Mononuclear cell (primary cell): ENCODE data around the gene PFKP. TPM values are rescaled to one million over a fixed set of nuclear protein-coding genes. Genes with fewer than 3 reads are reported as not detected.
"Not testable (repeated sequence)": the region's sequence is repeated elsewhere in the genome, so short reads cannot be mapped to it uniquely, and the experiment has no call there.

Source experiments
- H3K27me3 ChIP-seq: 2 replicates; pipeline ENCODE4 v1.6.0; 2011; ENCODE audit warnings: low read length, control low read depth; ENCODE audit not compliant: insufficient read depth
- H3K4me1 ChIP-seq: 2 replicates; pipeline ENCODE4 v1.5.1; 2011; ENCODE audit warnings: mild to moderate bottlenecking, low read length, control low read depth; ENCODE audit not compliant: insufficient read depth
- H3K4me3 ChIP-seq: 2 replicates; pipeline ENCODE4 v1.5.1; 2011; ENCODE audit warnings: mild to moderate bottlenecking, low read length, moderate library complexity
- H3K9me3 ChIP-seq: 2 replicates; pipeline ENCODE4 v1.5.1; 2011; ENCODE audit warnings: low read depth, mild to moderate bottlenecking, control low read depth, low read length
- total RNA-seq: library from RNA; depleted of rRNA; stranded (reverse); fragments of >200 nt; gene quantifications from one replicate; pipeline ENCODE4 v1.2.3, GENCODE V29; 2012

The PFKP gene
- total RNA-seq, 1 donor = 23.1 TPM

GRCh38 chr10:3169271-3169670, 101.9 kb downstream of the PFKP start:
- no peak overlapping the region for H3K4me3 ChIP-seq
- H3K27me3 ChIP-seq = no peaks in the 10 kb centered on the region
- peaks cover 16% of the 10 kb centered on the region for H3K4me1 ChIP-seq
- no peaks in the 10 kb centered on the region for H3K9me3 ChIP-seq

GRCh38 chr10:3169673-3170072, 102.3 kb downstream of the PFKP start:
- Histone ChIP-seq H3K4me1 (peaks cover 16% of the 10 kb centered on the region), H3K9me3 (no peaks in the 10 kb centered on the region), H3K27me3 (no peaks in the 10 kb centered on the region), H3K4me3 (no peak overlapping the region)

- Histone ChIP-seq H3K4me1 (peaks cover 16% of the 10 kb centered on the region), H3K4me3 (peak overlapping the region; percentile 86)
Observed at GRCh38 chr10:3171488-3171887, 104.1 kb downstream of the PFKP start.

GRCh38 chr10:3172081-3172445, 104.7 kb downstream of the PFKP start:
- no peaks in the 10 kb centered on the region for H3K9me3 ChIP-seq
- peak overlapping the region; percentile 86 for H3K4me3 ChIP-seq
- peaks cover 16% of the 10 kb centered on the region for H3K4me1 ChIP-seq
- H3K27me3 ChIP-seq = no peaks in the 10 kb centered on the region

More at GRCh38 chr10:3171488-3171887, 104.1 kb downstream of the PFKP start:
- H3K9me3 ChIP-seq, H3K27me3 ChIP-seq: not testable (repeated sequence)

- Histone ChIP-seq H3K9me3 (no peaks in the 10 kb centered on the region), H3K4me3 (peak within 1 kb of the TSS; percentile 86), H3K27me3 (peaks cover 1% of the 10 kb centered on the region), H3K4me1 (peaks cover 16% of the 10 kb centered on the region)
Observed at GRCh38 chr10:3172446-3173170, 105.3 kb downstream of the PFKP start, which contains the start of gene PITRM1. Gene PITRM1 (minus strand): TSS chr10:3172782. CDS start chr10:3172772, 10 bp downstream.

GRCh38 chr10:3173171-3173878, 106.0 kb downstream of the PFKP start:
- peaks cover 16% of the 10 kb centered on the region for H3K4me1 ChIP-seq
- peak overlapping the region; percentile 35 for H3K4me3 ChIP-seq
- peaks cover 3% of the 10 kb centered on the region for H3K27me3 ChIP-seq
- H3K9me3 ChIP-seq = no peaks in the 10 kb centered on the region

- no peak overlapping the region for H3K4me3 ChIP-seq
- no peaks in the 10 kb centered on the region for H3K9me3 ChIP-seq
- peaks cover 6% of the 10 kb centered on the region for H3K4me1 ChIP-seq
- H3K27me3 ChIP-seq = peaks cover 3% of the 10 kb centered on the region
Observed at GRCh38 chr10:3178042-3178441, 110.7 kb downstream of the PFKP start.

GRCh38 chr10:3179174-3179573, 111.8 kb downstream of the PFKP start:
- Histone ChIP-seq H3K27me3 (peaks cover 3% of the 10 kb centered on the region), H3K4me1 (no peaks in the 10 kb centered on the region)

GRCh38 chr10:3180355-3181025, 113.1 kb downstream of the PFKP start:
- Histone ChIP-seq H3K4me1 (no peaks in the 10 kb centered on the region), H3K4me3 (no peak overlapping the region), H3K27me3 (peaks cover 3% of the 10 kb centered on the region)

More at GRCh38 chr10:3179174-3179573, 111.8 kb downstream of the PFKP start:
- H3K4me3 ChIP-seq = no peak overlapping the region
- H3K9me3 ChIP-seq = no peaks in the 10 kb centered on the region

GRCh38 chr10:3185386-3185785, 118.0 kb downstream of the PFKP start:
- Histone ChIP-seq H3K4me3 (no peak overlapping the region), H3K9me3 (no peaks in the 10 kb centered on the region), H3K27me3 (no peaks in the 10 kb centered on the region), H3K4me1 (no peaks in the 10 kb centered on the region)

More at GRCh38 chr10:3180355-3181025, 113.1 kb downstream of the PFKP start:
- no peaks in the 10 kb centered on the region for H3K9me3 ChIP-seq

GRCh38 chr10:3186368-3186767, 119.0 kb downstream of the PFKP start:
- no peaks in the 10 kb centered on the region for H3K27me3 ChIP-seq
- no peaks in the 10 kb centered on the region for H3K9me3 ChIP-seq
- no peak overlapping the region for H3K4me3 ChIP-seq
- no peaks in the 10 kb centered on the region for H3K4me1 ChIP-seq

Other genes with a start within 250 kb of the PFKP start
- 52.7 TPM for gene PITRM1, start 105.2 kb downstream of the PFKP start, total RNA-seq